HEK293 (cell line): ENCODE results near the gene APOL1.

Experiments
- CTCF ChIA-PET: fragments of 350-600 bp; formaldehyde crosslinking; extraction: SDS; loops from one replicate; lab custom pipeline; 2021; ENCODE audit warnings: antibody characterized with exemption; lab: Yijun Ruan, JAX
- POLR2A ChIA-PET: fragments of 300-600 bp; formaldehyde crosslinking; extraction: SDS; loops from one replicate; lab custom pipeline; 2020; ENCODE audit warnings: antibody characterized with exemption, inconsistent platforms; lab: Yijun Ruan, JAX
- H3K27ac ChIP-seq: fragments of 200-500 bp; sonication (Bioruptor generic); 2 replicates; pipeline ENCODE4 v1.5.1; 2014; ENCODE audit warnings: low read depth, low read length, control low read depth, inconsistent platforms; ENCODE audit errors: extremely low read depth
- H3K36me3 ChIP-seq, 2 experiments: fragments of 200-500 bp in 1 of 2; sonication (Bioruptor generic) in 1 of 2; 1 replicate in 1 of 2; 2 replicates in 1 of 2; pipeline ENCODE4 v1.5.1; 2014 to 2017; ENCODE audit warnings: inconsistent platforms in 2 of 2, low read length in 2 of 2; ENCODE audit not compliant: control insufficient read depth in 2 of 2, insufficient read depth in 1 of 2
- H3K4me1 ChIP-seq: fragments of 200-500 bp; sonication (Bioruptor generic); 2 replicates; pipeline ENCODE4 v1.5.1; 2014; ENCODE audit warnings: mild to moderate bottlenecking, low read length, inconsistent platforms; ENCODE audit not compliant: control insufficient read depth, insufficient read depth
- H3K4me3 ChIP-seq: 2 replicates; pipeline ENCODE4 v1.5.1; 2011; ENCODE audit warnings: low read depth, mild to moderate bottlenecking, control low read depth, low read length, moderate library complexity
- H3K9me3 ChIP-seq: fragments of 200-500 bp; sonication (Bioruptor generic); 2 replicates; pipeline ENCODE4 v1.5.1; 2014; ENCODE audit warnings: low read depth, low read length, inconsistent platforms; ENCODE audit not compliant: control insufficient read depth, insufficient read depth
- EGR2 ChIP-seq: fragments of 450-650 bp; formaldehyde crosslinking; IDR thresholded peaks from 2 replicates; pipeline ENCODE4 v1.5.1; 2016; ENCODE audit warnings: low read depth, missing biosample characterization, missing genetic modification characterization
- ELK4 ChIP-seq: IDR thresholded peaks from 2 replicates; pipeline ENCODE4 v1.6.1; 2011; ENCODE audit warnings: mild to moderate bottlenecking, low read depth, low read length, borderline replicate concordance
- FEZF1 ChIP-seq: fragments of 450-650 bp; formaldehyde crosslinking; IDR thresholded peaks from 2 replicates; pipeline ENCODE4 v1.5.1; 2016; ENCODE audit warnings: missing biosample characterization, missing genetic modification characterization
- HOXA7 ChIP-seq: sonication (generic); formaldehyde crosslinking; IDR thresholded peaks from 2 replicates; pipeline ENCODE4 v1.8.1; 2022; ENCODE audit warnings: missing genetic modification reagents, borderline replicate concordance
- KLF17 ChIP-seq: fragments of 450-650 bp; formaldehyde crosslinking; IDR thresholded peaks from 2 replicates; pipeline ENCODE4 v1.5.1; 2016; ENCODE audit warnings: missing biosample characterization, missing genetic modification characterization
- RBAK ChIP-seq: fragments of 450-650 bp; formaldehyde crosslinking; IDR thresholded peaks from 2 replicates; pipeline ENCODE4 v1.5.1; 2016; ENCODE audit warnings: missing biosample characterization, missing genetic modification characterization
- TSHZ1 ChIP-seq: fragments of 450-650 bp; formaldehyde crosslinking; IDR thresholded peaks from 2 replicates; pipeline ENCODE4 v1.5.1; 2016; ENCODE audit warnings: missing biosample characterization, missing genetic modification characterization, borderline replicate concordance
- ZBTB26 ChIP-seq: fragments of 450-650 bp; formaldehyde crosslinking; optimal IDR thresholded peaks from 2 replicates; pipeline ENCODE3; 2016; ENCODE audit warnings: missing biosample characterization, mild to moderate bottlenecking, missing genetic modification characterization
- ZFP41 ChIP-seq: fragments of 450-650 bp; formaldehyde crosslinking; IDR thresholded peaks from 2 replicates; pipeline ENCODE4 v1.5.1; 2016; ENCODE audit warnings: missing biosample characterization, missing genetic modification characterization, borderline replicate concordance
- ZNF112 ChIP-seq: fragments of 450-650 bp; formaldehyde crosslinking; IDR thresholded peaks from 2 replicates; pipeline ENCODE4 v1.5.0; 2017; ENCODE audit warnings: missing biosample characterization, missing genetic modification characterization
- ZNF138 ChIP-seq: fragments of 450-650 bp; formaldehyde crosslinking; IDR thresholded peaks from 2 replicates; pipeline ENCODE4 v1.5.1; 2016; ENCODE audit warnings: missing biosample characterization, missing genetic modification characterization, borderline replicate concordance
- ZNF16 ChIP-seq: fragments of 450-650 bp; formaldehyde crosslinking; IDR thresholded peaks from 2 replicates; pipeline ENCODE4 v1.5.1; 2016; ENCODE audit warnings: low read depth, missing biosample characterization, missing genetic modification characterization
- ZNF184 ChIP-seq: fragments of 450-650 bp; IDR thresholded peaks from 2 replicates; pipeline ENCODE4 v1.5.1; 2018; ENCODE audit warnings: missing biosample characterization, mild to moderate bottlenecking, missing genetic modification characterization
- ZNF221 ChIP-seq: fragments of 450-650 bp; formaldehyde crosslinking; IDR thresholded peaks from 2 replicates; pipeline ENCODE4 v1.5.1; 2017; ENCODE audit warnings: missing biosample characterization, missing genetic modification characterization, borderline replicate concordance
- ZNF449 ChIP-seq: fragments of 450-650 bp; formaldehyde crosslinking; IDR thresholded peaks from 2 replicates; pipeline ENCODE4 v1.5.1; 2017; ENCODE audit warnings: missing biosample characterization, mild to moderate bottlenecking, missing genetic modification characterization, moderate library complexity
- ZNF600 ChIP-seq: fragments of 450-650 bp; formaldehyde crosslinking; IDR thresholded peaks from 2 replicates; pipeline ENCODE4 v1.5.1; 2016; ENCODE audit warnings: missing biosample characterization, missing genetic modification characterization
- ZNF623 ChIP-seq: fragments of 450-650 bp; formaldehyde crosslinking; IDR thresholded peaks from 2 replicates; pipeline ENCODE4 v1.5.1; 2016; ENCODE audit warnings: missing biosample characterization, missing genetic modification characterization
- ZNF776 ChIP-seq: fragments of 450-650 bp; formaldehyde crosslinking; IDR thresholded peaks from 2 replicates; pipeline ENCODE4 v1.5.0; 2017; ENCODE audit warnings: missing biosample characterization, missing genetic modification characterization, borderline replicate concordance
- ZSCAN30 ChIP-seq: fragments of 450-650 bp; IDR thresholded peaks from 2 replicates; pipeline ENCODE4 v1.5.1; 2018; ENCODE audit warnings: missing biosample characterization, mild to moderate bottlenecking, missing genetic modification characterization, moderate library complexity
- ZXDB ChIP-seq: fragments of 450-650 bp; formaldehyde crosslinking; IDR thresholded peaks from 2 replicates; pipeline ENCODE4 v1.5.1; 2016; ENCODE audit warnings: missing biosample characterization, missing genetic modification characterization

The APOL1 gene

GRCh38 chr22:36233796-36234195 is 19.1 kb upstream of the APOL1 start:
- Histone ChIP-seq H3K9me3 (no peaks in the 10 kb centered on the region), H3K4me1 (peaks cover 8% of the 10 kb centered on the region), H3K27ac (no peak overlapping the region), H3K36me3 (peaks cover 0 to 61% of the 10 kb centered on the region in 2 experiments; a peak in 1 of 3 replicates), H3K4me3 (no peak overlapping the region)
- CTCF ChIA-PET, result interaction anchor here (0.9 kb wide), 1 partner anchor 39 kb away, joined by 3 read pairs; no protein-coding TSS in a partner anchor
- POLR2A ChIA-PET, result no interaction called here
- no peak for TF ChIP-seq ZNF600 (tag by site-specific recombination)
- no peak for TF ChIP-seq EGR2 (tag by site-specific recombination)
- no peak for TF ChIP-seq ZNF221 (tag by site-specific recombination)
- no peak for TF ChIP-seq ZNF16 (tag by site-specific recombination)
- no peak for TF ChIP-seq KLF17 (tag by site-specific recombination)
- no peak for TF ChIP-seq ZNF623 (tag by site-specific recombination)
- TF ChIP-seq ZNF776 (tag by site-specific recombination), result no peak
- TF ChIP-seq ZNF112, result no peak
- TF ChIP-seq RBAK (tag by site-specific recombination), result no peak
- no peak for TF ChIP-seq ZBTB26
- no peak for TF ChIP-seq FEZF1 (tag by site-specific recombination)
- TF ChIP-seq ZNF138, result no peak
- TF ChIP-seq TSHZ1 (tag by site-specific recombination), result no peak
- no peak for TF ChIP-seq ELK4
- TF ChIP-seq ZNF184 (tag by site-specific recombination), result no peak
- TF ChIP-seq ZNF449 (tag by site-specific recombination), result no peak
- TF ChIP-seq ZXDB (tag by site-specific recombination), result no peak
- TF ChIP-seq ZSCAN30, result no peak
- no peak for TF ChIP-seq ZFP41
- TF ChIP-seq HOXA7, result no peak
